HEK293 (cell line): Measurements from ENCODE around the gene HHAT.

Experiments used
- YY1 ChIP-seq: fragments of 450-650 bp; formaldehyde crosslinking; IDR thresholded peaks from 2 replicates; pipeline ENCODE4 v1.5.1; 2018; ENCODE audit warnings: missing biosample characterization, missing genetic modification characterization
- ZSCAN23 ChIP-seq: fragments of 450-650 bp; formaldehyde crosslinking; IDR thresholded peaks from 2 replicates; pipeline ENCODE4 v1.5.1; 2016; ENCODE audit warnings: missing biosample characterization, missing genetic modification characterization
- TF ChIP-seq, protein P1 (sequence below): fragments of 450-650 bp; formaldehyde crosslinking; IDR thresholded peaks from 2 replicates; pipeline ENCODE4 v1.5.1; 2016; ENCODE audit warnings: missing biosample characterization, missing genetic modification characterization
- TF ChIP-seq, protein P2 (sequence below): fragments of 450-650 bp; formaldehyde crosslinking; IDR thresholded peaks from 2 replicates; pipeline ENCODE4 v1.5.1; 2016; ENCODE audit warnings: missing biosample characterization, missing genetic modification characterization
- TF ChIP-seq, protein P3 (sequence below): fragments of 450-650 bp; formaldehyde crosslinking; IDR thresholded peaks from 2 replicates; pipeline ENCODE4 v1.5.1; 2016; ENCODE audit warnings: missing biosample characterization, missing genetic modification characterization, low read depth

DNA sequence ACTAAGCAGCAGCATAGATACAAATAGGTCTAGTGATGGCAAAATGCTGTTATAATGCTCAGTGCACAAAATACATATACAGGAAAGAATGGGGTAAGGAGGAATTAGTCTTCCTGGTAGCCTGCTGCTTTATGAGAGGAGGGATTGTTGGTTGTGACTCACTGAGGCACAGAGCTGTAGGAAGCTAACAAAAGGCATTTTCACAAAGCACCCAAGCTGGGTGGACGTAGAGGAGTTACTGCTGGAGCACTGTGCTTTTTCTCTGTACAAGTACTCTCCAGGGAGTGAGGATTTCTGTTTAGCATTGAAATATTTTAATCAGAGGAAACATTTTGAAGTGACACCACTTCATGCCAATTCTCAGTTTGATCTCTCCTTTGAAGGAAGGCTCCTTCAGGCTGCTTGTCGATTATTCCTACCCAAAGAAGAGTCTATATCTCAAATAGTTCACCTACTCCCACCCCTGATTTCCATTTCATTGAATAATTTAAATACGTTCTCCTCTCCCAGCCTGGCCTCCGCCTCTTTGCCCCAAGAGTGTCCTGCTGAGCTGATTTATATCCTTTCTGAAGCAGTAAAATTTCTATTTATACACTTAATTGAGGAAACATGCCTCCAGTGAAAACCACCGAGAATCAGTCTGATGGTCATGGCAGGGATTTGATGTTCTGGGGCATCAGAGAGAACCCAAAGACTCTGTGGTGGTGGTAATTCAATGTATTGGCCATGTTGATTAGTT is 271.9 kb downstream of the HHAT start:
- TF ChIP-seq YY1 (tag by site-specific recombination) (no peak), ZSCAN23 (no peak)
- TF ChIP-seq, protein P1, sequence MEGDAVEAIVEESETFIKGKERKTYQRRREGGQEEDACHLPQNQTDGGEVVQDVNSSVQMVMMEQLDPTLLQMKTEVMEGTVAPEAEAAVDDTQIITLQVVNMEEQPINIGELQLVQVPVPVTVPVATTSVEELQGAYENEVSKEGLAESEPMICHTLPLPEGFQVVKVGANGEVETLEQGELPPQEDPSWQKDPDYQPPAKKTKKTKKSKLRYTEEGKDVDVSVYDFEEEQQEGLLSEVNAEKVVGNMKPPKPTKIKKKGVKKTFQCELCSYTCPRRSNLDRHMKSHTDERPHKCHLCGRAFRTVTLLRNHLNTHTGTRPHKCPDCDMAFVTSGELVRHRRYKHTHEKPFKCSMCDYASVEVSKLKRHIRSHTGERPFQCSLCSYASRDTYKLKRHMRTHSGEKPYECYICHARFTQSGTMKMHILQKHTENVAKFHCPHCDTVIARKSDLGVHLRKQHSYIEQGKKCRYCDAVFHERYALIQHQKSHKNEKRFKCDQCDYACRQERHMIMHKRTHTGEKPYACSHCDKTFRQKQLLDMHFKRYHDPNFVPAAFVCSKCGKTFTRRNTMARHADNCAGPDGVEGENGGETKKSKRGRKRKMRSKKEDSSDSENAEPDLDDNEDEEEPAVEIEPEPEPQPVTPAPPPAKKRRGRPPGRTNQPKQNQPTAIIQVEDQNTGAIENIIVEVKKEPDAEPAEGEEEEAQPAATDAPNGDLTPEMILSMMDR (tag by site-specific recombination): no peak
- TF ChIP-seq, protein P2, sequence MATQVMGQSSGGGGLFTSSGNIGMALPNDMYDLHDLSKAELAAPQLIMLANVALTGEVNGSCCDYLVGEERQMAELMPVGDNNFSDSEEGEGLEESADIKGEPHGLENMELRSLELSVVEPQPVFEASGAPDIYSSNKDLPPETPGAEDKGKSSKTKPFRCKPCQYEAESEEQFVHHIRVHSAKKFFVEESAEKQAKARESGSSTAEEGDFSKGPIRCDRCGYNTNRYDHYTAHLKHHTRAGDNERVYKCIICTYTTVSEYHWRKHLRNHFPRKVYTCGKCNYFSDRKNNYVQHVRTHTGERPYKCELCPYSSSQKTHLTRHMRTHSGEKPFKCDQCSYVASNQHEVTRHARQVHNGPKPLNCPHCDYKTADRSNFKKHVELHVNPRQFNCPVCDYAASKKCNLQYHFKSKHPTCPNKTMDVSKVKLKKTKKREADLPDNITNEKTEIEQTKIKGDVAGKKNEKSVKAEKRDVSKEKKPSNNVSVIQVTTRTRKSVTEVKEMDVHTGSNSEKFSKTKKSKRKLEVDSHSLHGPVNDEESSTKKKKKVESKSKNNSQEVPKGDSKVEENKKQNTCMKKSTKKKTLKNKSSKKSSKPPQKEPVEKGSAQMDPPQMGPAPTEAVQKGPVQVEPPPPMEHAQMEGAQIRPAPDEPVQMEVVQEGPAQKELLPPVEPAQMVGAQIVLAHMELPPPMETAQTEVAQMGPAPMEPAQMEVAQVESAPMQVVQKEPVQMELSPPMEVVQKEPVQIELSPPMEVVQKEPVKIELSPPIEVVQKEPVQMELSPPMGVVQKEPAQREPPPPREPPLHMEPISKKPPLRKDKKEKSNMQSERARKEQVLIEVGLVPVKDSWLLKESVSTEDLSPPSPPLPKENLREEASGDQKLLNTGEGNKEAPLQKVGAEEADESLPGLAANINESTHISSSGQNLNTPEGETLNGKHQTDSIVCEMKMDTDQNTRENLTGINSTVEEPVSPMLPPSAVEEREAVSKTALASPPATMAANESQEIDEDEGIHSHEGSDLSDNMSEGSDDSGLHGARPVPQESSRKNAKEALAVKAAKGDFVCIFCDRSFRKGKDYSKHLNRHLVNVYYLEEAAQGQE: no peak
- TF ChIP-seq, protein P3, sequence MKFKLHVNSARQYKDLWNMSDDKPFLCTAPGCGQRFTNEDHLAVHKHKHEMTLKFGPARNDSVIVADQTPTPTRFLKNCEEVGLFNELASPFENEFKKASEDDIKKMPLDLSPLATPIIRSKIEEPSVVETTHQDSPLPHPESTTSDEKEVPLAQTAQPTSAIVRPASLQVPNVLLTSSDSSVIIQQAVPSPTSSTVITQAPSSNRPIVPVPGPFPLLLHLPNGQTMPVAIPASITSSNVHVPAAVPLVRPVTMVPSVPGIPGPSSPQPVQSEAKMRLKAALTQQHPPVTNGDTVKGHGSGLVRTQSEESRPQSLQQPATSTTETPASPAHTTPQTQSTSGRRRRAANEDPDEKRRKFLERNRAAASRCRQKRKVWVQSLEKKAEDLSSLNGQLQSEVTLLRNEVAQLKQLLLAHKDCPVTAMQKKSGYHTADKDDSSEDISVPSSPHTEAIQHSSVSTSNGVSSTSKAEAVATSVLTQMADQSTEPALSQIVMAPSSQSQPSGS (tag by site-specific recombination): no peak
